Fibroblast of the conjunctiva (primary cell): ENCODE results near the gene PKD2L2.
"Not testable (repeated sequence)": the region's sequence is repeated elsewhere in the genome, so short reads cannot be mapped to it uniquely, and the experiment has no call there.

Experiments used
- DNase-seq: peaks from one replicate; pipeline ENCODE4 v3.0.0-alpha.2; 2010; ENCODE audit warnings: low read depth

The PKD2L2 gene

DNA sequence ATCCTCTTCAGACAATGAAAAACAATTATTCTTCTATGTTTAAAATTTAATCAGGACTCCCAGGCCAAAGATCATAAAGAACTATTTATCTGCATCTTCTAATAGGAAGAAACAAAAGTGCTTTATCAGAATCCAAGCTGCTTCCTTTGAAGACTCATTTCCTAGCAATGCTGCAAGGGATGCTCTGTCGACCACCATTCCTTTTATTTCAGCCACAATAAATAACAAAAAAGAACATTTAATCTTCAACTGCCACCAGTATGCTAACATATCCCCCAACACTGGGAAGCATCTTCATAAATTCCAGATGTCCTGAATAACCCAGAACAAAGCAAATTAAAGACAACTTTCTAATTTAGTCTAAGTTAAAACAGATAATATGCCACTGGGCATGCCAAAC, 68.7 kb downstream of the PKD2L2 start:
- no peak for DNase-seq

DNA sequence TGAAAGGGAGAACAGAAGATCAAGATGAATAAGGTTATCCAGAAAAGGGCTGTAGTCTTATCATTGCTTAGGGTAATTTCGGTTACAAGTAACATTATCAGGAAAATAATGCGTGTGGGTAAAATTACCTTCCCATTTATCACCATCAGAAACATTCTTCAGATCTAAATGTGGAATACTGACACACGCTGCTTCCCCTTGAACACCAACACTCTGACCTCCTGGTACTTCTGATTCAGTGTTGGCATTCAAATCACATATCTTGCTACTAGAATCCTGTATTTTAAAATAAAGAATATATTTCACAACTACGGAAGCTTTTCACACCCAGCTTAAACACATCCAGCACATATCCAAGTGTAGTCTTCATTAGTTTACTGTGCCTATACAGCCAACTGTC, 70.2 kb downstream of the PKD2L2 start:
- DNase-seq, result no peak

DNA sequence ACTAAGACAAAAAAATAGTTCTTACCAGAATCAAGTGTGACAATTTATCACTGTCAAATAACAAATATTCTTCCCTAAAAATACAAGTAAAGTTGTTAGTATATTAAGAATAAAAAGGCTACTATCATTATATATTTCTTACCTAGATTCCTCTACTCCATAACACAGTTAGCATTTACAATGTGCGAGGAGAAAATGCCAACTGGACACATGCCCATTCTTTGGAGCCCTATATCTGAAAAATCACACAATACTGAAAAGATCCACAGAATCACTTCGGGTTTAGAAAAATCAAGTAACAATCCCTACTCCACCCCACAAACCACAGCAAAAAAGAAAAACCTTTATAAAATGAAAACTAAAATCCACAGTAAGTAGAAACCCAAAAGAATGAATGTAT, 70.9 kb downstream of the PKD2L2 start:
- no peak for DNase-seq

DNA sequence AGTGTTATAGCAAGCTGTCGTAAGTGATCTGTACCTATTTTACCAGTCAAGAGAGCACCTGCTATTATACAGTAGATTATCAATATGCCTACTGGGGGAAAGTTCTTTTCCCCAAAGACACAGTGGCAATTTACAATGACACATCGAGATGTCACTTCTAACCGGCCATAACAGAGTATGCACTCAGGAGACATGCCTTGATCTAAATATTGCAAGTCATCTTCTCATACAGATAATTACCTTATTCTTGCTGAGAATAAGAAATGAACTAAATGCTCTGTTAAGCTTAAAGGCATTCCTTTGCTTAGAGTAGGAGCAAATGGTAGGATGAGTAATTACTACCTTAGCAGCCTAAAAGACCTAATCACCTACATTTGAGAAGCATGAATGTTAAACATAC, 71.6 kb downstream of the PKD2L2 start:
- DNase-seq, result no peak

DNA sequence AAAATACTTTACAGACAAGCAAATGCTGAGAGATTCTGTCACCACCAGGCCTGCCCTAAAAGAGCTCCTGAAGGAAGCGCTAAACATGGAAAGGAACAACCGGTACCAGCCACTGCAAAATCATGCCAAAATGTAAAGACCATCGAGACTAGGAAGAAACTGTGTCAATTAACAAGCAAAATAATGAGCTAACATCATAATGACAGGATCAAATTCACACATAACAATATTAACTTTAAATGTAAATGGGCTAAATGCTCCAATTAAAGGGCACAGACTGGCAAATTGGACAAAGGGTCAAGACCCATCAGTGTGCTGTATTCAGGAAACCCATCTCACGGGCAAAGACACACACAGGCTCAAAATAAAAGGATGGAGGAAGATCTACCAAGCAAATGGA, 81.1 kb downstream of the PKD2L2 start:
- not testable (repeated sequence) for DNase-seq

DNA sequence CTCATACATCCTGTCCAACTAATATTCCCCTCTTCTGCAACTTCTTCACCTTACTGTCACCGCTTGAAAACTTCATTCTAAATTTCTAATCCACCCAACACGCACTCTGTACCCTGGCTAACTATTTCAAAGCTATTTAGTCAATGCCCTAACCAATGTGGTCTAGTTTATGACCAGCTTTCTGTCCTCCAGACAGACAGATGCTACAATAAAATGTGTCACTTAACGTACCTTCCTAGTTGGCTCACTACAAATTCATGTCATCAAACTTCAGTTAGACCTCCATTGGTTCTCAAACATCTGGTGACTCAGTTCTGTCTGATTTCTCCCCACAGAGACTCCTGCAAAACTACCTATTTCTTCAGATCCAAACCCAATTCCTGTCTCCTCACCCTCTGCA, 86.0 kb downstream of the PKD2L2 start:
- DNase-seq, result no peak

DNA sequence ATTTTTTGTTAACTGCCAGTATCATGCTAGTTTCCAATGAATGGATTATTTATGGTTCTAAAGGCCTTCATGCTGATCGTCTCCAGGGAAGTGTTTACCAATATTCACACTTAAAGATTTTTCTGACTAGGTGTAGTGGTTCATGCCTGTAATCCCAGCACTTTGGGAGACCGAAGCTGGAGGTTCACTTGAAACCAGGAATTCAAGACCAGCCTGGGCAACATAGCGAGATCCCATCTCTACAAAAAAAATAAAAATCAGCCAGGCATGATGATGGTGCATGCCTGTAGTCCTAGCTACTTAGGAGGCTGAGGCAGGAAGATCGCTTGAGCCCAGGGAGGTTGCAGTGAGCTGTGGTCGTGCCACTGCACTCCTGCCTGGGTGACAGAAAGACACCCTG, 100.2 kb downstream of the PKD2L2 start:
- DNase-seq, result no peak
